ENCODE data around the gene CEP44.
"Not testable (repeated sequence)": the region's sequence is repeated elsewhere in the genome, so short reads cannot be mapped to it uniquely, and the experiment has no call there.

CEP44 gene

GRCh38 chr4:174324236-174324635 is 40.5 kb downstream of the CEP44 start:
- DNase-seq (ENCODE audit: low read depth in 3 of 3) = no peak

- DNase-seq (ENCODE audit: low read depth in 3 of 3) = no peak
These were observed 41.0 kb downstream of the CEP44 start for GRCh38 chr4:174324725-174325124.

GRCh38 chr4:174332741-174333493 is 49.2 kb downstream of the CEP44 start:
- DNase-seq (ENCODE audit: low read depth in 3 of 3) = no peak

GRCh38 chr4:174334628-174335027 is 50.9 kb downstream of the CEP44 start:
- DNase-seq (ENCODE audit: low read depth in 3 of 3) = no peak

GRCh38 chr4:174340714-174341113 is 57.0 kb downstream of the CEP44 start:
- DNase-seq (ENCODE audit: low read depth in 3 of 3) = no peak

- DNase-seq (ENCODE audit: low read depth in 3 of 3) = no peak
These were observed 65.4 kb downstream of the CEP44 start for GRCh38 chr4:174349156-174349555.

- no peak for DNase-seq (ENCODE audit: low read depth in 3 of 3)
These were observed 68.5 kb downstream of the CEP44 start for GRCh38 chr4:174352061-174352819.

- no peak for DNase-seq (ENCODE audit: low read depth in 3 of 3)
These were observed 73.6 kb downstream of the CEP44 start for GRCh38 chr4:174357321-174357720.

- DNase-seq (ENCODE audit: low read depth in 3 of 3) = no peak
These were observed 74.7 kb downstream of the CEP44 start for GRCh38 chr4:174358410-174358809.

- peak in 1 of 3 donors; percentile 1 for DNase-seq (ENCODE audit: low read depth in 3 of 3)
These were observed 75.1 kb downstream of the CEP44 start for GRCh38 chr4:174358829-174359228.

- DNase-seq (ENCODE audit: low read depth in 3 of 3) = no peak
These were observed 78.6 kb downstream of the CEP44 start for GRCh38 chr4:174362340-174362739.

GRCh38 chr4:174363782-174364181 is 80.1 kb downstream of the CEP44 start:
- not testable (repeated sequence) for DNase-seq (ENCODE audit: low read depth in 3 of 3)

- peak in 1 of 3 donors; percentile 2 for DNase-seq (ENCODE audit: low read depth in 3 of 3)
These were observed 81.4 kb downstream of the CEP44 start for GRCh38 chr4:174365018-174365587.

- no peak for DNase-seq (ENCODE audit: low read depth in 3 of 3)
These were observed 86.3 kb downstream of the CEP44 start for GRCh38 chr4:174369985-174370384.

GRCh38 chr4:174373821-174374220 is 90.1 kb downstream of the CEP44 start:
- DNase-seq (ENCODE audit: low read depth in 3 of 3) = no peak

GRCh38 chr4:174375422-174375821 is 91.7 kb downstream of the CEP44 start:
- DNase-seq (ENCODE audit: low read depth in 3 of 3) = no peak

GRCh38 chr4:174377613-174378012 is 93.9 kb downstream of the CEP44 start:
- DNase-seq (ENCODE audit: low read depth in 3 of 3) = no peak

GRCh38 chr4:174378951-174379350 is 95.2 kb downstream of the CEP44 start:
- DNase-seq (ENCODE audit: low read depth in 3 of 3) = no peak

- DNase-seq (ENCODE audit: low read depth in 3 of 3) = not testable (repeated sequence)
These were observed 96.5 kb downstream of the CEP44 start for GRCh38 chr4:174380206-174380605.

GRCh38 chr4:174380699-174381439 is 97.2 kb downstream of the CEP44 start:
- no peak for DNase-seq (ENCODE audit: low read depth in 3 of 3)

- no peak for DNase-seq (ENCODE audit: low read depth in 3 of 3)
These were observed 97.7 kb downstream of the CEP44 start for GRCh38 chr4:174381440-174381800.
